Measurements from ENCODE around the gene PKN2. TPM values are rescaled to one million over a fixed set of nuclear protein-coding genes. Genes with fewer than 3 reads are reported as not detected.
A peak's percentile ranks its signal among the peaks of the same experiment; 100 is the strongest.

PKN2 gene
- total RNA-seq, 1 donor from 2014 or later = 74.4 TPM

DNA sequence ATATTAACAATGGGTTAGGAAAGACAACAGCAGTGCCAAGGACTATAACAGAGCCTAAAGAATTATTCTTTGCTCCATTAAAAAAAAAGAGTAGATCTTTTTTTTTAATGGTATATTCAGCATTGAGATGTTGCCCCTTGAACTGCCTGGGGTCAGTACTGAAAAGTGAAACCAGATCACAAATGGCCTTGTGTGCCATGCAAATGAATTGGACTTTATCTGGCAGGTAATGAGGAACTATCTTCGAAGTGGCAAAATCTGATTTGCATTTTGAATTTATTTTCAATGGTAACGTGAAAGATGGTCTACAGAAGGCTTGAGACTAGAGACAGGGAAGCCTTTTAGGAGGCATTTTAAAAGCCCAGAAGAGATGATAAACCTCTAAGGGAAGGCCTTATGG is 21.4 kb upstream of the PKN2 start:
- Histone ChIP-seq H3F3A (ENCODE audit: low read depth) (peaks cover 15% of the 10 kb centered on the region), H4K20me1 (ENCODE audit: low read depth) (no peaks in the 10 kb centered on the region), H3K79me2 (ENCODE audit: low read depth) (no peaks in the 10 kb centered on the region), H3K9ac (no peak overlapping the region), H3K9me3 (ENCODE audit: low read depth) (no peaks in the 10 kb centered on the region), H3K4me2 (peak overlapping the region; percentile 57), H3K27me3 (no peaks in the 10 kb centered on the region), H2AFZ (replicated peaks) (no peak overlapping the region), H3K4me1 (peaks cover 35% of the 10 kb centered on the region), H3K27ac (peak overlapping the region; percentile 78), H3K4me3 (no peak overlapping the region), H3K36me3 (no peaks in the 10 kb centered on the region)
- DNase-seq (ENCODE audit: low spot score) = no peak
- peaks cover 2% of the 10 kb centered on the region for H3K9me3 Mint-ChIP-seq
- no peaks in the 10 kb centered on the region for H3K27me3 Mint-ChIP-seq (ENCODE audit: insufficient read depth, low read depth)
- peaks cover 17% of the 10 kb centered on the region for H3K4me1 Mint-ChIP-seq
- no peak overlapping the region for H3K27ac Mint-ChIP-seq
- no peak overlapping the region for H3K4me3 Mint-ChIP-seq
- TF ChIP-seq EZH2 (IDR thresholded peaks at IDR 0.05) = no peak
- TF ChIP-seq EZH2phosphoT487 (IDR thresholded peaks at IDR 0.05) = no peak
- TF ChIP-seq, protein P1, sequence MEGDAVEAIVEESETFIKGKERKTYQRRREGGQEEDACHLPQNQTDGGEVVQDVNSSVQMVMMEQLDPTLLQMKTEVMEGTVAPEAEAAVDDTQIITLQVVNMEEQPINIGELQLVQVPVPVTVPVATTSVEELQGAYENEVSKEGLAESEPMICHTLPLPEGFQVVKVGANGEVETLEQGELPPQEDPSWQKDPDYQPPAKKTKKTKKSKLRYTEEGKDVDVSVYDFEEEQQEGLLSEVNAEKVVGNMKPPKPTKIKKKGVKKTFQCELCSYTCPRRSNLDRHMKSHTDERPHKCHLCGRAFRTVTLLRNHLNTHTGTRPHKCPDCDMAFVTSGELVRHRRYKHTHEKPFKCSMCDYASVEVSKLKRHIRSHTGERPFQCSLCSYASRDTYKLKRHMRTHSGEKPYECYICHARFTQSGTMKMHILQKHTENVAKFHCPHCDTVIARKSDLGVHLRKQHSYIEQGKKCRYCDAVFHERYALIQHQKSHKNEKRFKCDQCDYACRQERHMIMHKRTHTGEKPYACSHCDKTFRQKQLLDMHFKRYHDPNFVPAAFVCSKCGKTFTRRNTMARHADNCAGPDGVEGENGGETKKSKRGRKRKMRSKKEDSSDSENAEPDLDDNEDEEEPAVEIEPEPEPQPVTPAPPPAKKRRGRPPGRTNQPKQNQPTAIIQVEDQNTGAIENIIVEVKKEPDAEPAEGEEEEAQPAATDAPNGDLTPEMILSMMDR (IDR thresholded peaks at IDR 0.05) = no peak
- no peaks in the 10 kb centered on the region for H3K36me3 Mint-ChIP-seq

DNA sequence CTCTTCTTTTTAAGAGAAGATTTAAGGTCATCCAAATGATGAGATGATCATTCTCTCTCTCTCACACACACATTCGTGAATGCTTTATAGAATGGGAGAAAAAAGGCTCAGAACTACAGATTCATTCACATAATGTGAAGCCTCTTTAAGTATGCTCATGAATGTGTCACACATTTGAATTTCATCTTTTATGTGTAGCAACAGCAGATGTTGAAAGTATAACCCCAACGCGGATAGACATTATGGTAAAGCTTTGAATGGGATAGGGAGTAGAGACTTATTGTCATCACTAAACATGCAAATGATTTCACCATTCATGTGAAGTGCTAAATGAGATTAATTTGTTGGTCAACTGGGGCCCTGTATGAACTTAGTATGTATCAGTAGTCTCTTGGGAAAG is 15.7 kb upstream of the PKN2 start:
- no peak overlapping the region for H3K27ac ChIP-seq
- H3K4me3 ChIP-seq = no peak overlapping the region
- H4K20me1 ChIP-seq (ENCODE audit: low read depth) = no peaks in the 10 kb centered on the region
- H3K27me3 Mint-ChIP-seq (ENCODE audit: insufficient read depth, low read depth) = no peaks in the 10 kb centered on the region
- H3K4me1 ChIP-seq = peaks cover 11% of the 10 kb centered on the region
- peaks cover 2% of the 10 kb centered on the region for H3K9me3 Mint-ChIP-seq
- H3K4me1 Mint-ChIP-seq = no peaks in the 10 kb centered on the region
- H3K9me3 ChIP-seq (ENCODE audit: low read depth) = no peaks in the 10 kb centered on the region
- TF ChIP-seq, protein P1 (IDR thresholded peaks at IDR 0.05) = no peak
- TF ChIP-seq EZH2 (IDR thresholded peaks at IDR 0.05) = no peak
- no peak for TF ChIP-seq EZH2phosphoT487 (IDR thresholded peaks at IDR 0.05)
- DNase-seq (ENCODE audit: low spot score) = no peak
- H2AFZ ChIP-seq (replicated peaks) = no peak overlapping the region
- no peak overlapping the region for H3K4me3 Mint-ChIP-seq
- H3K9ac ChIP-seq = no peak overlapping the region
- H3K27ac Mint-ChIP-seq = no peak overlapping the region
- no peaks in the 10 kb centered on the region for H3K36me3 ChIP-seq
- no peak overlapping the region for H3K4me2 ChIP-seq
- no peaks in the 10 kb centered on the region for H3K36me3 Mint-ChIP-seq
- no peaks in the 10 kb centered on the region for H3K79me2 ChIP-seq (ENCODE audit: low read depth)
- H3K27me3 ChIP-seq = no peaks in the 10 kb centered on the region
- no peaks in the 10 kb centered on the region for H3F3A ChIP-seq (ENCODE audit: low read depth)

DNA sequence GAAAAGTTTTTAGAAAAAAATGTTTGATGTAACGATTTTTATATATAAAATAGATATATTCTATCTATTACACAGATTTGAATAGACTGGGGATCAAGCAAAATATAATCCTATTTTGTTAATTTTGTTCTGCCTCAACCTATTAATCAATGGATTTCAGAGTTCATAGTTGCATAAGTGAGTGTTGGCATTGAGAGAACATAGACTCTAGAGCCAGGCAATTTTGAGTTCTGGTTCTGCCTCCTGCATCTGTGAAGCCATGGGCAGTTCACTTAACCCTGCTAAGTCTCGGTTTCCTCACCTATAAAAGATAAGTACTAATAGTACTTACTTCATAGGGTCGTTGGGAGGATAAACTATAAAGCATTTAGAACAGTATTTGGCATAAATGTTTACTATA is 13.6 kb upstream of the PKN2 start:
- Histone ChIP-seq H3K79me2 (ENCODE audit: low read depth) (no peaks in the 10 kb centered on the region), H2AFZ (replicated peaks) (no peak overlapping the region), H3K4me1 (peaks cover 8% of the 10 kb centered on the region), H3K9ac (no peak overlapping the region), H3K4me3 (no peak overlapping the region), H3K36me3 (no peaks in the 10 kb centered on the region), H3F3A (ENCODE audit: low read depth) (no peaks in the 10 kb centered on the region), H3K9me3 (ENCODE audit: low read depth) (no peaks in the 10 kb centered on the region), H4K20me1 (ENCODE audit: low read depth) (no peaks in the 10 kb centered on the region), H3K27me3 (no peaks in the 10 kb centered on the region), H3K4me2 (no peak overlapping the region), H3K27ac (no peak overlapping the region)
- H3K4me3 Mint-ChIP-seq = no peak overlapping the region
- H3K4me1 Mint-ChIP-seq = no peaks in the 10 kb centered on the region
- no peak for DNase-seq (ENCODE audit: low spot score)
- no peaks in the 10 kb centered on the region for H3K27me3 Mint-ChIP-seq (ENCODE audit: insufficient read depth, low read depth)
- TF ChIP-seq EZH2 (IDR thresholded peaks at IDR 0.05) (no peak), EZH2phosphoT487 (IDR thresholded peaks at IDR 0.05) (no peak)
- TF ChIP-seq, protein P1 (IDR thresholded peaks at IDR 0.05) = no peak
- no peaks in the 10 kb centered on the region for H3K9me3 Mint-ChIP-seq
- no peak overlapping the region for H3K27ac Mint-ChIP-seq
- no peaks in the 10 kb centered on the region for H3K36me3 Mint-ChIP-seq

All from neural progenitor cell (in vitro differentiated cells).